Tongue (tissue), 2 donors: ENCODE results near the gene MED27. TPM values are rescaled to one million over a fixed set of nuclear protein-coding genes. Genes with fewer than 3 reads are reported as not detected.
"Not testable (repeated sequence)": the region's sequence is repeated elsewhere in the genome, so short reads cannot be mapped to it uniquely, and the experiment has no call there.

ENCODE experiments used
- DNase-seq: peaks from one replicate; pipeline ENCODE4 v3.0.0-alpha.2; 2015
- total RNA-seq: library from RNA; depleted of rRNA; stranded (reverse); fragments of >200 nt; gene quantifications from one replicate; pipeline ENCODE4 v1.2.3, GENCODE V29; 2014

MED27 gene
- total RNA-seq, 1 donor from 2014 or later = 8.4 TPM

DNA sequence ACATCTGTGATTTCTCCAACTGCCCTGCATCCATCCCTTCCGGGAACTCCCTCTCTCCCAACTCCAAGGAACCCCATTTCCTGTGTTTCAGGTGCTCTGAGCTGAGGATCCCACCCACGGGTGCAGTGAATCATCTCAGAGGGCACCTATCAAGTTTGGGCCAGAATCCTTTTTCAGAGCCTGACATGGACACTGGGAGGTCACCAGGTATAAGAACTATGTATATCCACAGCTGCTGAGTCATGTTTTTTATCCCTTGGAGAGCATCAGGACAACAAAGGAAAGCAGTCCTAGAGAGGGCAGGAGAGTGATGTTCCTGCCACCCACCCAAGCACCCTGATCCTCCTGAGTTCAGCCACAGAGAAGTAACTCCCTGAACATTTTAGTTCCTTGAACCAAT is 3.8 kb downstream of the MED27 start:
- no peak for DNase-seq

DNA sequence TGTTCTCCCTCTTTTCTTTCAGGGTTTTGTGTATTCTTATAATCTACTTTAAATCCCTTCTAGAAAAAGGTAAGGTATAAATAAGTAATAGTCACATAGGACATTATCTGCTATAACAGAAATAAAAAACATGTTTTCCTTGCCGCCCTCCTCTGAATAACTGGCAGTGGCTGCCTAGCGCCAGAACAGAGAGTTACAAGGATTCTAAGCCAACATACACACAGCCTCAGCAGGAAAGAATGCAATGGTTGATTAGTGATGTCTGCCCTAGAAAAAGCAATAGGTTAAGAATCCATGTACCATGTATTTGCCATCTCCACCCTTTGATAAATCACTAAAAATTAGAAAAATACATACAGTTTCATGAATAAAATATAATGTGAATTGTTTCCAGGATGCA is 4.9 kb downstream of the MED27 start:
- DNase-seq = no peak

DNA sequence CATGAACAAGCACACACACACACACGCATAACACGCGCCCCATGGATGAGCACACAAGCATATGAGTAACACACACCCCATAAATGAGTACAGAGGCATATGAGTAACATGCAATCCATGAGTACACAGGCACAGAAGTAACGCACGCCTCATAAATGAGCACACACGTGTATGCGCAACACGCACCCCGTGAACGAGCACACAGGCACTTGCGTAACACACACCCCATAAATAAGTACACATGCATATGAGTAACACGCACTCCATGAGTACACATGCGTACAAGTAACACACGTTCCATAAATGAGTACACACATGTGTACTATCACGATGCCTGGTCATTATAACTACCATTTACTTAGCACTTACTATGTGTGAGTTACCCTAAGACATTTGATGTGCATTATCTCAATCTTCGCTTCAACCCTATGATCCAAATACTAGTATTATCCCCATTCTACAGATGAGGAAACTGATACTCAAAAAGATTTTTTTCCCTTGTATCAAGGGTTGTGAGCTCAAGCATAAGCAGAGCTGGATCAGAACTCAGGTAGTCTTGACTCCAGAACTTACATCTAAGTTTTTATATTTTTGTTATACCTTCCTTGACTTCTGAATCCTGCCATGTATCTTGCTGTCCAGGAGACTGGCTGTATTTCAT is 7.7 kb downstream of the MED27 start:
- DNase-seq = no peak

DNA sequence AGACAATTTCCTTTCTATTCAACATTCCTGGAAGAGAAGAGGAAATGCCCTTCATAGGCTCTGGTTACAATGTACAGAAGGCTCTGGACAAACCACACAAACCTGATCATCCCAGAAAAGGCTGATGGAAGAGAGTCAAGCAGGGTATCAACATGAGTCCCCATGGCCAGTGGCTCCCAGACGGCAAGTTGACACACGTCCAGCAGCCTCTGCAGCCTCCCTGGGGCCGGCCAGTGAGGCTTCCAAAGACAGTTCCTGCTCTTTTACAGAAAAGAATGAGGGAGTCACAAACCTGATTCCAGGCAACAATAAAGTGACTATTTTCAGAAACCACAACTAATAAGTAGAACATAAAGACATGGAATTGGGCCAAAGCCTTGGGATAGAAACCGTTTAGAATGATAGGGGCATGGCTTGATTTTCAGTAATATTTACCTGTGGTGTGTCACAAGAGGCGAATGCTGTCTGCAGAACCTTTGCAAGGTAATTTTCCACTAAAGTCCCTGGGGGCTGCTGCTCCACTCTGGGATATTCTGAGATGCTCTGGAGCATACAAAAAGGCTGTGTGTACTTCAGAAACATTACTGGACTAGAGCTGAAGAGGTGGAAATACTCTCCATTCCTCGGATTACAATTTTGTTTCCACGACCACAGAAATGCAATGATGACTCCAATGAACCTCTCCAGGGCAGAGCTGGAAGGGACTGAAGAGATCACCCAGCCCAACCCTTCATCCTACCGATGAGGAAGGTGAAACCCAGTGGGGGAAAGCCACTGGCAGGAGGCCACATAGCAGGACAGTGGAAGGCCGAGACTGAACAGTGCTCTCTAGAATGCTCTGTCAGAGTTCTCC is 10.4 kb downstream of the MED27 start:
- DNase-seq = no peak

DNA sequence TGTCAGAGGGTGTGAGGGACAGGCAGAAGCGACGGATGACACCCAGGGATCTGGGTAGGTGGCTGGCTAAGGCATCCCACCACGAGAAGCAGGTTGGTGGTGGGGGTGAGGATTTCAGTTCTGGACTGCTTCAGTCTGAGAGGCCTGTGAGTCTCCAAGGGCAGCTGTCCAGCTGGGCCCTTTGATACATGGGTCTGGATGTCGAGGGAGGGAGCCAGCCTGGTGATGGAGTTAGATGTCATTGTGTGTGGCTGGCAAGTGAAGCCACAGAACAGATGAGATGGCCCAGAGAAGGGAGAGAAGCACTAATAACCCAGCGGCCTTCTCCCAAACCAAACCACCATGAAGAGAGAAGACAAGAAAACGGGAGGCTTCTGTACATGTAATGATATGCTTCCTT is 11.1 kb downstream of the MED27 start:
- no peak for DNase-seq

DNA sequence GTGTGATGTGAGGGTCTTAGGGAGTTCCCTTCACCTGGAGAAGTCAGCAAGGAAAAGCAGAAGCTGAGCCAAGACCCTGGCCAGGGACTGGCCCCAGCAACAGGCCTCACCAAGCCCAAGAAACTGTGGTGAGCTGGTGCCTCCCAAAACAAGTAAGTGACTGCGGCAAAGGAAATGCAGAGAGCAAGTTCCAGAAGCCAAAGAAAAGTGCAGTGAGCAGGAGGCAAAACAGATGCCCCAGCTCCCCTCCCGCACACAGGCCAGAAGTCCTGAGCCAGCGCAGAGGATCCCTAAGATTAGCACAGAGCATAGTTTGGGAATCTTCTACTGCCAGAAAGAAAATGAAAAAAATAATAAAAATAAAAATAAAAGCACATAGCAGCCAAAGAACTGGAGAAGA is 13.2 kb downstream of the MED27 start:
- no peak for DNase-seq

DNA sequence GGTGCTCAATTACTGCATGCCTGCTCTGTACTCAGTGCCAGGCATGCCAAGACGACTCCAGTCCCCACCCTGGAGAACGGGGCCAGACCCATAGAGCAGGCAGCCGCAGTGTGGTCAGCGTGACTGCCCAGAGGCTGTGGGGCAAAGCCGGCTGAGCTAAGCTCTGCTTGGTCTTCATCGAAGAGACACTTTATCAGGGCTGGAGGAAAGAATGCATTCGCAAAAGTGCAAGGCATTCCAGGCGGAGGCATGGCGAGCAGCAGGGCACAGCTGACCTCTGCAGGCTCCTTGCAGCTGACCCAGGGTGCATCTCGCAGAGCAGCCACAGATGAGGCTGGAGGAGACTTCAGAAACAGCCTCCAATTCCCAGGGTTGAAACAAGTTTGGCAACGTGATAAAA is 13.6 kb downstream of the MED27 start:
- no peak for DNase-seq

DNA sequence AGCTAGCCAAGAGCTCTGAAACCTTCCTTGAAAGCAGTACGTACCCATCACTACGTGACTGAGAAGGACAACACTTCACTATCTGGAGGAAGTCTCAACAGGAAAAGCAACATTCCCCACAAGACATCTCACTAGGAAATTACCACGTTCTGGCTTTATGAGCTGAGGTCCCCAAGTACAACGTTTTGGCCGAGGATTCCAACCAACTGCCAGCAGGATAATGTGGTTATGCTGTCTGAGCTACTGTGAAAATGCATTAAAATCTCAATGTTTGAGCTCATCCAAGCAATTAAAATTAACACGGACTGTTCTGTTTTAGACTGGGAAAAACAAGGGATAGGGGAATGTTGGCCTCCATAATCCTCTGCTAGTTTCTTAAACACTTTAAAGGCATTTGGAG is 16.4 kb downstream of the MED27 start:
- peak; percentile 74 for DNase-seq

DNA sequence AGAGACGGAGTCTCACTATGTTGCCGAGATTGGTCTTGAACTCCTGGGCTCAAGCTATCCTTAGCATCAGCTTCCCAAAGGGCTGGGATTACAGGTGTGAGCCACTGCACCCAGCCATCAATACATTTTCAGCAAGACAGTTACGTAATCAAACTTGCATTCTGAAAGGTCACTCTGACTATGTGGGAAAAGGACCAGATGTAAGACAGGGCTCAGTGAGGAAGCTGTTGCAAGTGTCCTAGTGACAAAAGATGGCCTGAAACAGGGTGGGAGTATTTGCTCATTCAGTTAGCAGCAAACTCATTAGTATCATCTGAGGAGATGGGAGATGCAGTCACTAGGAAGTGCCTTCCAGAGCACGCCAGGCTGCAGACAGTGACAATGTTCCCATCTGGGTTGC is 16.9 kb downstream of the MED27 start:
- no peak for DNase-seq

DNA sequence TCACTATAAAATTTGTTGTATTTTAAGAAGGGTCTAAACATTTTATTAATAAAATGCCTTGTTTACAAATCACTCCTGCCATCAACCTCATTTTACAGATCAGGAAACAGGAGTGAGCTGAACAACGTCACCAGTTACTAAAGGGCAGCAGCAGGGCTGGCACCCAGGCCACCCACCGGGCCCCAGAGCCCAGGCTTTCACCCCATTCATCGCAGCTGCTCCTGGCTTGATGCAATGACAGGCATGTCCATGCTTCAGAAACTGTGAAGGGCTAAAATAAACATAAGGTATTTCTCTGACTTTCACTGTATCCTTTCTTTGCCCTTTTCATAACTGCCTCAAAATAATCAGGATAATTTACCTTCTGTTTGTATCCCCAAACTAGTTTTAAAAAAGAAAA is 18.1 kb downstream of the MED27 start:
- DNase-seq = no peak

DNA sequence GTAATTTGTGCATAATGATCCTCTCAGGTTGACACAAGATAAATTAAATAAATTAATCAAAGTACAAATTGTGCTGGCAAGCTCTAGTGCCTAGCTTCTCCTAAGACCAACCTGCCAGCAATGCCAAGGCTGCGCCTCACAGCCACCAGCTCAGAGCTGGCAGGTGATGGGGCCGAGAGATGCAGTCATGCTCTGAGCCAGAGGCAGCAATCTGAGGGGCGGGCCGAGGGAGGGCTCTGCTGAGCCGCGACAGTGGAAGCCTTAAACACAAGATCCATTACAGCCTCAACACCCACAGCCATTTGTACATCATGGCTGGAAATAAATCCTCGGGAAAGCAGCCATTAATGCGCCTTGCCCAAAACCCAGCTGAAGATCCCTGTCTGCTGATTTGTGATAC is 20.3 kb downstream of the MED27 start:
- DNase-seq = no peak

DNA sequence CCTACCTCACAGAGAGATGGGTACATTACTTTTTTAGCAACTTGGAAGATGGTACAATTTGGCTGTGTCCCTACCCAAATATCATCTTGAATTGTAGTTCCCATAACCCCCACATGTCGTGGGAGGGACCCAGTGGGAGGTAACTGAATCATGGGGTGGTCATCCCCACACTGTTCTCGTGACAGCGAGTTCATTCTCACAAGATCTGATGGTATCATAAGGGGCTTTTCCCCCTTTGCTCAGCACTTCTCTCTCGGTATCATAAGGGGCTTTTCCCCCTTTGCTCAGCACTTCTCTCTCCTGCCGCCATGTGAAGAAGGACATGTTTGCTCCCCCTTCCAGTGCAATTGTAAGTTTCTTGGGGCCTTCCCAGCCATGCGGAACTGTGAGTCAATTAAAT is 21.4 kb downstream of the MED27 start:
- DNase-seq = not testable (repeated sequence)

DNA sequence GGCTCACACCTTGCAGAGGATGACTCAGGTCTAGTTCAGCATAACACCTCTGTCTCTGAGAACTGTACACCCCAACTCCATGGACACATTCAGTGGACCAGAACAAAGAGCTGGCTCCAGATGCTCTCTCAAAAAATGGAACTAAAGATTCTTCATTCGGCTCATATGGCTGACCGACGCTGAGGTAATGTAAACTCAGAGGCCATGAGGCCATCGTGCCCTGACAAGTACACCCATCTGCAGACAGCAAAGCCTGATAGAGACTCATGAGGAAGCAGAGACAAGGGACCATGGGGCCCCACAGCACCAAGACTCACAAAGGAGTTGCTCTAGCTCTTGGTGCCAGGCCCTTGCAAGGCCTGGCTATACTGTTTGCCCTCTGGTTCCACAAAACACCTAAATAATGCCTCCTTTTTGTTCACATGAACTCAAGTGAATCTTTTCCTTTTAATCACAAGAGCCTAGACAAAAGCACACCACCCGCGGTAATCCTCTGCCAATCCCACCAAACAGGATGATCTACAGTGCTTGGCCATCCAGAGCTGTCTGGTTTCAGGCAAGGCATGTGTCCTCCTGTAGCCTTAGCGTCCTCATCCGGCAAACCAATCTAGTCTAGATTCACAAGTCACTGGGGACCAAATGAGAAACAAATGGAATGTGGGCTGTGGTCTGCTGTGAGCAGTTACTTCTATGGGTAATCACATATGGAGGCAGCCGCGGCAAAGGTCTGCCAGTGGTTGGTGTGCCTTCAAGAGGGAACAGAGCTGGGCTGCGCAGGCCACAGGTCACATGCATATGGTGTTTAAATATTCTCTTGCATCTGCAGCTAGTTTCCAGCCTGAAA is 22.7 kb downstream of the MED27 start:
- no peak for DNase-seq

DNA sequence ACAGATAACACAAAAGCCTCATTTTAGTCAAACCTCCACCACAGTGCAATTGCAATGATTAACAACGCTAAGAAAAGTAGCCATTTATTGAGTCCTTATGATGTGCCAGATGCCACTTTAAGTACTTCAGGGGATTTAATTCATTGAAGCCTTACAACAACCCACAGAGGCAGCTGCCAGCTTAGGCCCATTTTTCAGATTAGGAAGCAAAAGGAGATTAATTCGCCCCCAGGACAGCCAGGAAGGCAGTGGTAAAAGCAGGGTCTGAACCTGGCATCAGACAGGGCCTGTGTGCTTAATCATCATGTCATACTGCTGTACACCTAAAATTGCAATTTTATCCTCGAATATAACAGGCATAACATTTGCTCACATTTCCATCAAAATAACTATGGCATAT is 23.9 kb downstream of the MED27 start:
- DNase-seq = no peak

DNA sequence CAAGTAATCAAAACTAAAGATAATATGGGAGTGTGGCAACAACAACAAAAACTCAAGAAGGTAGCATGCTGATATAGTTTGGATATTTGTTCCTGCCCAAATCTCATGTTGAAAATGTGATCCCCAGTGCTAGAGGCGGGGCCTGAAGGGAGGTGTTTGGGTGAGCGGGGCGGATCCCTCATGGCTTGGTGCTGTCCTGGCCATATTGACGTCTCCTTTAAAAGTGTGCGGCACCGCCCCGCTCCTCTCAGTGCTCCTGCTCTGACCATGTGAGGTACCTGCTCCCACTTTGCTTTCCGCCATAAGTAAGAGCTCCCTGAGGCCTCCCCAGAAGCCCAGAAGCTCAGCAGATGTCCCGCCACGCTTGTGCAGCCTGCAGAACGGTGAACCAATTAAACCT is 25.6 kb downstream of the MED27 start:
- DNase-seq = no peak

DNA sequence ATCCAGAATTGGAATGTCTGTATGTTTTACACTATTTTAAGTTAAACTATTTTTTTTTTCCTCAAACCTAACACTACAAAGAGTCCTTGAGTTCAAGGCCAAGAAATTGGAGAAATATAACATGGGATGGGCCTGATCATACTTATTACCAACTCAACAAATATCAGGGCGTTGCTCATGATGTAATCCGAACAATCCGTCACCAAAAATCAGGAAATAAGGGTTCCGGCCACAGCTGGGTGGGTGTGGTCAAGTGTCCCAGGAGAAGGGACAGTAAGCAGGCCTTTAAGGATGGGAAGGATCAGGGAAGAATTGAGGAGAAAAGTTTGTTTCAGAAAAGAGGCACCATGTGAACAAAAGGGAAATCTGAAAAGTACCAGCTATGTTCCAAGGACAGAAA is 29.8 kb downstream of the MED27 start:
- no peak for DNase-seq

DNA sequence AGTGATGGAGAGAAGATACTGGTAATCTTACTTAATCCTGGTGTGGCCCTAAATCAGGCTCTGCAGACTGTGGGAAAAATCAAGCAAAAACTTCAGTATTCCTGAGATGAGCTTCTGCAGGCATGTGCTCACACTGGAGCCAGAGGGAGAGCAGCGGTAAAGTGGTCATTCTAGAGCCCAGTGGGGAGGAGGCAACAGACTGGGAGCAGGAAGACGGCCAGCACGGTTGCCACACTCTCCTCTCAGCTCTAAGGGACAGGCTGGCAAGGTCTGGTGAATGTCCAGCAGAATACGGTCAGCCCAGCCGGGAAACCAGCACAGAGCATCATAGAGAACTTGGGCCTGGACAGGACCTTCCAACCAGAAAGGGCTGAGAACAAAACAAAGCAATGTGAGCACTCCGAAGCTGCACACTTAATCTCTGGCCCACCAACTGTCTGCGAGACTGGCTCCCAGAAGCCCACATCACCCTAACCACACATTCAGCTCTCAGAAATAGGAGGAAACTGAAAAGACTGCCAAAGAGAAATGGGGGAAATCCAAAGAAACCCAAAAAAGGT is 30.3 kb downstream of the MED27 start:
- no peak for DNase-seq

DNA sequence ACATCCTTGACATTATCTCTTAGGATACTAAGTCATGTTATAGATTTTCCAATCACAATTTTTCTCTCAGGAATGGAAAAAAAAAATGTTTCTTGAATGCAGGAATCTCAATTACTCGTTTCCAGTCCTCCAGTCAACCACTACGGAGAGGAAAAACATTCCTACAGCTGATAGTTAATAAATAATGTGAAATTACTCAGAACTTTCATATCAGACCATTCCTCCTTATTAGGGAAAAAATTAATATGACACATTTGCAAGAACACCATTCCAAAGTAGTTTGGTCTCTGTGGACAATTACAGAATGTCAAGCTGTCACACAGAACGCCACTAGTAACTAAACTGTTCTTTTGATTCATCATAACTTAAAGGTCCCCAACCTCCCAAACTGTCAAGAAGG is 31.5 kb downstream of the MED27 start:
- DNase-seq = no peak

DNA sequence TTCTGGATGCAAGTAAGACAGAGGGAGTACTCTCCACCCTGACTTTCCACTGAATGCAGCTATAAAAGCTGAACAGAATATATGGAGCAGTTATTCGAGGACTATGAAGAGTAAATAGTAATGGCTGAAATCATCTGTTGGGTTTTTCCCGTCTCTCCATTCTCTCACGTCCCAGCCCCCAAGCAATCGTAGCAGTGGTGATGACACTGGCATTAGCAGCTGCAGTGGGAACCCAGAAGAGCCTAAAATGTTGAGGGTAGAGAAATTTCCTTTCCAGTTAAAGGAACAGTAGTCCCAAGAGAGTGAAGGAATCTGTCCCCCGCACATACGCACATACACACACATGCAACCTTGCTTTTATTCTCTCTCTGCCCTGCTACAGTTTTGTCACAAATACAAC is 33.2 kb downstream of the MED27 start:
- peak; percentile 39 for DNase-seq

DNA sequence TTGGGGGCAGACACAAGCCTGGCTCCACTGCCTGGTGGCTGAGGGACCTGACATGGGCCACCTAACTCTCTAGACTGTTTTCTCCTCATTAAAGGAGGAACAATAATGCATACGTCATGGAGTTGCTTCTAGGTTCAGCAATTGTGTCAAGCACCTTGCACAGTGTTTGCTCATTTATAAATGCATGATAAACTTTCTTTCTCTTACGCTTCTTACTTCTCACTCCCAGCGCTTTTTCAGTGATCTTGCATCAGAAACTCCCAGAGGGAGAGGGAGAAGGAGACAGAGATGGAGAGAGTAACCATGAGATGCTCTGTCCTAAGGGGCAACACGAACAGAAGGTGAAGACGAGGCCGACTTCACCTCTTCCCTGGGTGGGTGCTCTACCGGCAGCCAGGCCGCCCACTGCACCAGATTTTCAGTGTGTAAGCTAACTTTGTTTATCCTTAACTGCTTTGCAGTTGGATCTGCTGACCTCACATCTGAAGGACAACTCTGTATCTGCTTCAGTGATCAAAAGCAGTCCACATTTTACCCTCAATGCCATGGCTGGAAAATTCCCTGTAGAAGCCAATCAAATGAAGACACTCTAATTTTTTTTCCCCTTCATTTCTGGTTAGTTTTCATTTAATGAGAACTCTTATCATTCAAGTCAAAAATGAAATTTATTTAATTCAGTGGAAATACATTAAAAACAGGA is 35.3 kb downstream of the MED27 start:
- DNase-seq = no peak

DNA sequence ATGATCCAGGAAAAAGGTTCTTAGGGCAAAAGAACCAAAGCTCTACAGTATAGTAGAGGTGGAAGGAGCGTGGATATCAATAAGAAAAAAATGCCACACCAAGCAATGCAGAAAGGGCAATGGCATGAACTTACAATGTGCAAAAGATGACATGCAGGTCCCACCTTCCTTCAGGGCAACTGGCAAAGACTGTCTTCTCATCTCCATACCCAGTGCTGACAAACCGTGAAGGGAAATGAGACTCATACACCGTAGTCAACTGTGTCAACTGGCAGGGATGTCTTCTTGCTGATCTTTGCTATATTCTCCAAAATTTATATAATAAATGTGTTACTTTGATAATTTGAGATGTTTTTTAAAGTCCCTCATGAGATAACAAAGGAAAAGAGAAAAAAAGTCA is 36.0 kb downstream of the MED27 start:
- DNase-seq = no peak

DNA sequence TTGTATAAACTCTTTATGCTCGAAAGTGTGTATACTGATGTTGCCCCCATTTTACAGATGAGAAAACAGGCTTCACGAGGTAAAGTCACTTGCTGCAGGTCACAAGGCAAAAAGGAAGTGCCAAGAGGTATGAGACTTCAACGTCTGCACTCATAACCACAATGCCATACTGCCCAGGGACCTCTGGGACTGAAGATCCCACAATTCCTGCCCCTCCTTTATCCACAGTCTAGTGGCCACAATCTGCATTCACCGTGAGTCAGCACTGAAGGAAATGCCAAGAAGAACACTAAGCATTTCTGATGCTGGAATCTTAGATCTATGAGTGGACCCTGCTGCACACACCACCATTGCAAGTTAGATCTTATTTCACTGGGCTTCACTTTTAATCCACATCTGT is 37.3 kb downstream of the MED27 start:
- DNase-seq = no peak
